Measurements from ENCODE around the gene VBP1.
A peak's percentile ranks its signal among the peaks of the same experiment; 100 is the strongest.
"Not testable (repeated sequence)": the region's sequence is repeated elsewhere in the genome, so short reads cannot be mapped to it uniquely, and the experiment has no call there.

Gene VBP1, protein sequence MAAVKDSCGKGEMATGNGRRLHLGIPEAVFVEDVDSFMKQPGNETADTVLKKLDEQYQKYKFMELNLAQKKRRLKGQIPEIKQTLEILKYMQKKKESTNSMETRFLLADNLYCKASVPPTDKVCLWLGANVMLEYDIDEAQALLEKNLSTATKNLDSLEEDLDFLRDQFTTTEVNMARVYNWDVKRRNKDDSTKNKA

DNA sequence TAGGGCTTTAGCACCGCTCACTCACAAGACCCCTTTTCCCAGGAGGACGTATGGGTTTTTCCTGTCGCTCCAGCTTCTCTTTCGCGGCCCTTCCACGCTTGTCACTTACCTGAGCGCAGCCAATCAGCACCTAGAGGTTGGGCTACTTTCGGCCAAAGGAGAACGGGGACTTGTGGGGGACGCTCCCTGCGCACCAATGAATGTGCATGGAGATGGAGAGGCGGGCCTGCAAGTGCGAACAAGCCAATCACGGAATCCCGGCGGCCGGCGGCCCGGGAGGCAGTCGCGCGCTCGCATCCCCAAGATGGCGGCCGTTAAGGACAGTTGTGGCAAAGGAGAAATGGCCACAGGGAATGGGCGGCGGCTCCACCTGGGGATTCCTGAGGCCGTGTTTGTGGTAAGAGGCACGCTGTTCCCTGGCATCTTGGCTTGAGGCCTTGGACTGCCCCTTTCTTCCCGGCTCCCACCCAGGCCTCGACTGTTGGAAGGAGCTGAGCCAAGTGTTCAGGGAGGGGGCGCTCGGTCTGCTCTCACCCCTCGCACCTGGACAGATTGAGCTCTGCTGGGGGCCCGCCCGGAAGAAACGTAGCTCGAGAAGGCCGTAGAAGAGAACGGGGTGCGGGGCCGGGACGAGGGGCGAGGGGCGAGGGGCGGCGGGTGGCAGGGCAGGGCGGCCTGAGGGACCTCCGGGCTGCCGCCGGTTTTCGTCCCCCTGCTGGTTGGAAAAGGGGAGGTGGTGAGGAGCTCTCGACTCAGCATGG is at the start of gene VBP1:
Gene VBP1, plus strand, starts transcription at position 282 of the 761 bp plus-strand sequence. Its CDS starts 23 bp downstream, at position 305.
- DNase-seq = peak; percentile 87

DNA sequence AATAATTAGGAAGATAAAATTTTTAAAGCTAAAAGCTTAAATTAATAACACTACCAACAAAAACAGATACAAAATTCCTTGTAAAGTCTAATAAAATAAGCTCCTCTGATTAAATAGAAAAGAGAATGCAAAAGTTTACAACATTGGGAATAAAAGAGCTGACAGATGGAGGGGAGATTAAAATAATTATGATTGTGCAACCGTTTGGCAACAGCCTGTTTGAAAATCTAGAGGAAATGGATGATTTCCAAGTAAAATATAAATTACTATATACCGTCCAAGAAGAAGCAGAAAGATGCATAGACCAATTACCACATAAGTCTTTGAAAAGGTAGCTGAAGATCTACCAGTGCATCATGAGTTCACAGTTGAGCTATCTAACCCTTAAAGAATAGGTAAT is 46.4 kb upstream of the VBP1 start:
- DNase-seq = no peak

DNA sequence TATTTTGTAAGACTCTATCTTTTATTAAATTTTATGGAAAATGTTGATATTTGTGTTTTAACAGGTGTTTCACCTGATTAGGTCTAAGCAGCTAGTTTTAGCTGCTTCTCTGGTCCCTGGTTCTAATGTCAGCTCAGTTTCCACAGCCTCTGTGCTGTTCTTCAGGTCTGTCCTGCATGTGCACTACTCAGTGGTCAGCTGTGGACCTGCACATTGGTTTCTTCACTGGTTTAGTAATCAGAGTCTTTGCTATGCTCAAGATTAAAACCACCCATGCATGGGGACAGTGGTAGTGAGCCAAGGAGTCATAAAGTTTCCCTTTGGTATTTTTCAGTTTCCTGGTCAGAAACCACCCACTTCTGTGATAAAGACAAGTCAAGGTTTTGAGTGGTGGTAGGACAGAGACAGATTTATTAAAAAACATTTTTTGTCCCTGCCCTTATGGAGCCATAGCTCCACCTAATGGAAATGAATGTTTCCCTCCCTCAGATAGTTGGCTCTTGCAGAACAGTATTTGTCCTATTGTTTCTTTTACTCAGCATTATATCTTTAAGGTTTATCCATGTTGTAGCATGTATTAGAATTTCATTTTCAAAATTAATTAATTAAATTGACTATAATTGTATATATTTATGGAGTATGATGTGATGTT is 36.8 kb upstream of the VBP1 start:
- no peak for DNase-seq

DNA sequence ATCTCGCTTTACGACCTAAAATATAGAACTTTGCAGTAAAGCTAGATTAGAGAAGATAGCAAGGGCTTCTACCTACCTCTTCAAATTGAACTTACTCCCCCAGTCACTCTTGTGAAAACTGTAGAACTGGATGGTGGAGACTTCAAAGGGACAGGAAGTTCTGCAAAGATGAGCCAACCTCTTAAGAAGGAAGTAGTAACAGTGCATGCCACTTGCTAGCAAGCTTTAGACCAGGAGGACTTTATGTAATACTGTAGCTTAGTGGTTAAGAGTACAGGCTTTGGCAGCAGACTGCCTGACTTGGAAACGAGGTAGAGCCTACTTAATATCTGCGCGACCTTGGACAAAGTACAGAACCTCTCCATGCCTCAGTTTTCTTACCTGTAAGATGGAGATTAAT is 27.5 kb upstream of the VBP1 start:
- DNase-seq = no peak

DNA sequence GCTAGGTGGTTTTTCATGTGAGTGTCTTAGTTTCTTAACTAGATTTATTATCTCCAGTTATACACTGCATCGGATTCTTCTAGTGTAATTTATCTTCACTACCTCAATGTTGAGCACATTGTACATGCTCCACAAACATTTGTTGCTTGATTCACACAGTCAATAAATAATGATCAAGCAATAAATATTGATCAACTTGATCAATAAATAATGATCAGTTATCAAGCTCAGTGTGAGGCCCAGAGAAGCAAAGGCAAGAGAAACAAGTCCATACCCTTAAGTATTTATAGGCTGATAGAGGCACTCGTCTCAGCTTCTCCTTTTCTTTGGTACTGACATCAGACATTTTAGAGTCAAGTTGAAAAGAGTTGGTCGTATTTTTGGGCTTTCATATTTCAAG is 5.1 kb upstream of the VBP1 start:
- DNase-seq = no peak

DNA sequence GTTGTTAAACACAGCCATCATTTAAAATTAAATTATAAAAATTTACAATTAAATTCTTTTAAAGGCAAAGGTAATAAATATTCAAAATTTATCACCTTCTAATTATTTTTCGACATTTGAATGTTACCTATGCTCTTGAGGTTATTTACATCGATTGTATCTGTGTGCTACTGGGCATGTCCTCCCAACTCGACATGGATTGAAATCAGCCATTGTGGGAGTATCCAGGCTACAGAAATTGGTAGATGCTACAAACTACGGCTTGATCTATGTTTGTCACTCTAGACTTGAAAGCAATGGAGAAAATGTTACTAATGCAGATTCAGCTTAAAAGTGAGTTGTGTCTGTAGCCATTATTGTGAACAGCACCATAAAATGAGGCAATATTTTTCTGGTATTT is 2.5 kb upstream of the VBP1 start:
- no peak for DNase-seq

DNA sequence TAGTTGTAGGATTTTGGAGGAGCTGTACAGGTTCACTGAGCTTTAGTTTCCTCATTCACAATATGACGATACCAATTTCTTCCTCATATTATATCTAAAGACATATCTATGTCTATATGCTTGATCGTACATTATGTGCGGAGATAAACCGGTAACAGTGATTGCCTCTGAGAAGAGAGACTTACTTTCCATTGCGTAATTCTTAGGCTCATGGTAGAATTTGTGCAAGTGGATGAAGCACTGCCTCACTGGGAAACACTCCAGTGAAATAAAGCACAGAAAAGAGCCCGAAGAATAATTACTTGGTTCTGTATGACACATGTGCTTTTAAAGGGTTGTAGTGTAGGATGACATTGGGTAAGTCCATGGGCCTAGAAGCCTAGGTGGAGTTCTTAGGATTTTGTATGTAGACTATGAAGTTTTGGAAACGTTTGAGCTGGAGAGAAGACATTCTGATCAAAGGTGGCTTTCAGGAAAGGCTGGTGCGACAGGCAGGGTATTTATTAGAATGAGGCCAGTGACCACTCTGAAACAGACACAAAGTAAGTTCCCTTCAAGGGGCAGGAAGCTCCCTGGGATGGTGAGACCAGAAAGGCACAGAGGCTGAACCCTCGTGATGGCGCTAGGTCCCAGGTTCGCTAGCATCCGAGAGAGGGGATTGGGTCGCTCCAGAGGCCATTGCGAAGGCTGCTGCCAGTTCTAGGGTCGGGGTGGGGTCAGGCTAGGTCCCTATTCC is 649 bp upstream of the VBP1 start:
- DNase-seq = no peak

DNA sequence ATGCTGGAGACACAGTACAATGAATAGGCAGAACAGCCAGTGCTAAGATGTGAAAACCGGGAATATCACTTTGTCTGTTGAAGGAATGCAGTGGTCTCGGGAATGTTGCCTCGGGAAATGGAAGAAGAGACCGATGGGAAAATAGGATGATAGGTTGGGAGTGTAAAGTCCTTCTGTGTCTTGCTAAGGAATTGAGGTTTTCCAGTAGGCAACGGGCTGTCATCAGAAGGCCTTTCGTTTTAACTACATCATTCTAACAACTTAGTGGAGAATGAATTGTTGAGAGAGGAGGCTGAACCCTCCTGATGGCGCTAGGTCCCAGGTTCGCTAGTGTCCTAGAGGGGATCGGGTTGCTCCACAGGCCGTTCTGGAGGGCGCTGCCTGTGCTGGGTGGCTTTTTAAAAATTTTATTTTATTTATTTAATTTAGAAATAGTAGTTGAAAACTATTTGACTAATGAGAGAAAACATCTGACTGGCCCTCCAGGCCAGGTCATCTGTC is 730 bp downstream of the VBP1 start:
- peak; percentile 24 for DNase-seq

DNA sequence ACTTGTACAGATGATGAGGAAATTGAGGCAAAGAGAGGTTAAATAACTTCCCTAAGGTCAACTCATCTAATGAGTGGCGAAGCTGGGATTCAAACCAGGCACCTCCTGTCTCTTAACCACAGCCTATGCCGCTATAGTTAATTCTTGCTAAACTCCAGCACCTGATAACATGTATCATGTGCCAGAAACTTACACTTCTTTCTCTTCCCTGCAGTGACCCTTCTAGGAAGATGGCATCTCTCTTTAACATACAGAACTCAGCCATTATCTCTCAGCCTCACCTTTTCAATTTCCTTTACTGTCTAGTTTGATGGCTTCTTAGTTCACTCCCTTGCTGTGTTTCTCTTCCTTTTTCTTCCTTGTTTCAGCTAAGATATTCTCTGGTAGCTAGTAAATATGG is 2.5 kb downstream of the VBP1 start:
- DNase-seq = no peak

DNA sequence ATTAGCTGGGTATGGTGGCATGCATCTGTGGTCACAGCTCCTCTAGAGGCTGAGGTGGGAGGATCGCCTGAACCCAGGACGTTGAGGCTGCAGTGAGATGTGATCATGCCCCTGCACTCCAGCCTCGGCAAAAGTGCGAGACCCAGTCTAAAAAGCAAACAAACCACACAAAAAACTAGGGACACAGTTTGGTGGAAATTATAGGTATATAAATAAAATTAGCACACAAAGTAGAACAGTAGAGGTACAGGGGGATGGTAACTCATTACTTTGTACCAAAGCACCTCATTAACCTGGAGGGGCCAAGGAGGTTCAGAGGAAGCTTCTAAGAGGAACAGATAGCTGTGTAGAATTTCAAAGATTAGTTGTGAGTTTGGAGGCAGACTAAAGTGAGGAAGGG is 5.1 kb downstream of the VBP1 start:
- DNase-seq = no peak

DNA sequence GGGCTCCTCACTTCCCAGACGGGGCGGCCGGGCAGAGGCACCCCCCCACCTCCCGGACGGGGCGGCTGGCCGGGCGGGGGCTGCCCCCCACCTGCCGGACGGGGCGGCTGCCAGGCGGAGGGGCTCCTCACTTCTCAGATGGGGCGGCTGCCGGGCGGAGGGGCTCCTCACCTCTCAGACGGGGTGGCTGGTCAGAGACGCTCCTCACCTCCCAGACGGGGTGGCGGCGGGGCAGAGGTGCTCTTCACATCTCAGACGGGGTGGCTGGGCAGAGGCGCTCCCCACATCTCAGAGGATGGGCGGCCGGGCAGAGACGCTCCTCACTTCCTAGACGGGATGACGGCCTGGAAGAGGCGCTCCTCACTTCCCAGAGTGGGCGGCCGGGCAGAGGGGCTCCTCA is 7.5 kb downstream of the VBP1 start:
- not testable (repeated sequence) for DNase-seq

DNA sequence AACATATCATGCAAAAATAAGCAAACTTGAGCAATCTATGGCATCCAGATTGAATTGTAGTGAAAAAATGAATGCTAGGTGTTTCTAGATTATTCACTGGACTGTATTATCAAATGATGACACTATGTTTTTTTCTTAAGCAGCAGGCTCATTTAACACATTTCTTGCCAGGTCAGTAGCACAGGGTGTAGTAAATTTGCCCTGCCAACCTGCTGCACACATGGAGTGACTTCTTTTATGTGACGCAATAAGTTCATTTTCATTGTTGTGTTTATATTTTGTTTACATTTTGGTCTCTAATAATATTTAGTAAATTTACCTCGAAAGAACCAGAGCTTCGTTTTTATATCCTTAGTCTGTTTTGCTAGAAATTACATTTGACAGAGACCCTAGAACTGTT is 9.5 kb downstream of the VBP1 start:
- DNase-seq = no peak

DNA sequence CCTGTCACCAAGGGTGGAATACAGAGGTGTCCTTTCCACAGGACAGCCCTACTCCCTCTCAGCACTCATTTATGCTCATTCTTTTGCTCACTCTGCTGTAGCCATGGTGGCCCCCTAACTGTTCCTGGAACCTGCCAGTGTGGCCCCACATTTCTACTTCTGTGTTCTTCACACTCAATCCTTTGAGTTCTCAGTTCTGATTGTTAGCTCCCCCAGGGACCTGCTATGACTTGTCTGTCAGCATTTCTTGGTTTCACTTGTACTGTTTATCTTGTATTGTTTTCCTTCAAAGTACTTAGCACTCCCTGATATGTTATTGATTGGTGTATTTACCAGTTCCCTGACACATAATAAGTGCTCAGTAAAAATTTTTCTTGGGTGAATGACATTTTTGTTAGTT is 14.9 kb downstream of the VBP1 start:
- DNase-seq = no peak

DNA sequence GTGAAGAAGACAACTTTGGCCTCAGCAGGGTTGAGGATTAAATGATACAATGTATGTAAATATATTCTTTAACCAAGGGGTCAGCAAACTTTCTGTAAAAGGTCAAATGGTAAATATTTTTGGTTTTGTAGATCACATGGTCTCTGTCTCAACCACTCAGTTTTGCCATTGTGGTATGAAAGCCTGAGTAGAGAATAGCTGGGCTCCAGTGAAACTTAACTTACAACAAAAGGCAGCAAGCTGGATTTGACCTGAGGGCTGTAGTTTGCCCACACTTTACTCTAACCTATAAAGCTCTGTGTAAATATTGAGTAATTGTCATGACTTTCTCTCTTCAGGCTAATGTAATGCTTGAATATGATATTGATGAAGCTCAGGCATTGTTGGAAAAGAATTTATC is 19.6 kb downstream of the VBP1 start:
- DNase-seq = no peak

DNA sequence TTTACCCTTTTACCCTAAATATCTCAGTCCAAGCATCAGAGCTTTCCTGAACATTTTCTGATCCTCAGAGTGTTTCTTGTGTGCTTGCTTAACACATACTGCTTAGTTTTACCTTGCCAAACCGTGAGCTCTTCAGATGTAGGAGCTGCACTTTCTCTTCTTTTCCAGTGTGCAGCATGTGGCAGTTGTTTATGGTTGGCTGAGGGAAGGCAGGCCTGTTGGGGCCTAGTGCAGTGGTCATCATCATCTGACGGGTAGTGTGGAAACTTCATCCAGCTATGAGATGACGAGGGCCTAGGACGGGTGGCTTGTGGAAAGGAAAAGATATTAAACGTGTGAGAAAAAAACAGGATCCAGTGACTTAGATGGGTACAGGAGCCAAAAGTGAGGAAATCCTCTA is 21.5 kb downstream of the VBP1 start:
- DNase-seq = no peak

DNA sequence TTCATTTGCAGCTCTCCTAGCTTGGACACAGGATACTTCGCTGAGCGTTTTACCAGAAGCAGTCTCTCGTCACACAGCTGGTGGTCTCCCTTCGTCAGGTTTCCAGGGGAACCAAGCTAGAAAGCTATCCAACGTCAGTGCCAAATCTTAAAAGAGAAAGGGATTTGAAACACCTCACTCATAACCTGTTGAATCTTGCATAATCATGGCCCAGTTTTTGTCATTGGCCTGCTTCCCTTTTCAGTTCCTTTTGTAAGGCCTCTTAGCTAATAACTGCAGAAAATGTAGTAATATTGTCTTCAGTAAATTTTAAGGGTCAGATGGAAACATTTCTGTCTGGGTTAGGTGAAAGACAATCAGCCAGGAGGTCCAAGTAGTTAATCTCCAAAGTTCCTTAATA is 26.0 kb downstream of the VBP1 start:
- DNase-seq = no peak

DNA sequence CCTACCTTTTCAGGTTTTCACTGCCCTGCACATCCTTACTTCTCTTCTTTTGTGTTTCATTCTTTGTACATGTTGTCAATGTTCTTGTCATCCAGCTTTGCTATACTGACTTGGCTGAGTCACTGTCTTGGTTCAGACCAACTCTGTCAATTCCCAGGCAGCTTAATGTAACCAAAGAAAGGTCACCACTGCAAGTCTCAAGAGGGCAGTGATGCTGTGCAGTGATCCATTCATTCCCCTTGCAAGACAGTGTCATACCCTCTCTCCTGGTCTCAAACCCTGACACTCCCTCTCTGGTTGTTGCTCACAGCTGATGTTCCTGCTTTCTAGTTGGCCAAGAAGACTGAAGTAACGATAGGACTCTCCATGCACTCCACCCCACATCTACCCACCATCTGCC is 30.5 kb downstream of the VBP1 start:
- DNase-seq = no peak

DNA sequence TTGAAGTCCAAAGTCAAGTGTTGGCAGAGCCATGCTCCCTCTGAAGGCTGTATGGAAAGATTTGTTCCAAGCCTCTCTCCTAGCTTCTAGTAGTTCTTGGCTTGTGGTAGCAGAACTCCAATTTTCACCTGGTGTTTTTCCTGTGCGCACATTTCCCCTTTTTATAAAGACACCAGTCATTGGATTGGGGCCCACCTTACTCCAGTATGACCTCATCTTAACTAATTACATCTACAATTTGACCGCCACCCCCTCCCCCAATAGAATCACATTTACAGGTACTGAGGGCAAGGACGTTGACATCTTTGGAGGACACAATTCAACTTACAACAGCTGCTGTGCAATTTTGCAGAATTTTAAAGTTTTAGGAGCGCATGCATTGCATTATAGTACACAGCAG is 31.2 kb downstream of the VBP1 start:
- no peak for DNase-seq

DNA sequence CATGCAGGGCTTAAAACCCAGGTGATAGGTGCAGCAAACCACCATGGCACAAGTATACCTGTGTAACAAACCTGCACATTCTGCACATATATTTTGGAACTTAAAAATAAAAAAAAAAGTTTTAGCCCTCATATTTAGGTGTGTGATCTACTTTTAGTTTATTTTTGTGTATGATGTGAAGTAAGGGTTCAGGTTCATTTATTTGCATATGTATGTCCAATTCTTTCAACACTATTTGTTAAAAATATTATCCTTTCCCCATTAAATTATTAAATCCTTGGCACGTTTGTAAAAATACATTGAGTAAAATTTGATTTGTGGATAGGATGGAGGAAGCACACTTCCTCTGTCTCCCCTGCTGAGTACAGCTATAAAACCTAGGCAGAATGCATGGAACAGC is 35.1 kb downstream of the VBP1 start:
- no peak for DNase-seq

DNA sequence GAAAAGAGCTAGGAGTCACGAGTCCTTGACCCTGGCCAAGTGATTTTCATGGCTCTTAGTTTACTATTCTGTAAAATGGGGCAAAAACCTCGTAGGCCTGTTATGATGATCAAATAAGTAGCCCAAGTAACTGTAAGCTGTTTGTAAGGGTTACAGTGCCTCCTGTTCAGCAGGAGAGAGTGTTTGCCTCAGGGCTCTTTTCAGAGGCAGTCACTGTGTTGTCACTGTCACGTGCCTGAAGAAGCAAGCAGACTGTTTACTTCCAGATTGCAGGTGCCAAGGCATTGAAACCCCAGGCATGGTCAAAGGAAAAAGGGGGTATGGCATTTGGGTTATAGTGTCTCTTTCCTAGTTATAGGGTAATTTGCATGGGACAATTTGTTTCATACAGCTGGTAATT is 43.5 kb downstream of the VBP1 start:
- no peak for DNase-seq

DNA sequence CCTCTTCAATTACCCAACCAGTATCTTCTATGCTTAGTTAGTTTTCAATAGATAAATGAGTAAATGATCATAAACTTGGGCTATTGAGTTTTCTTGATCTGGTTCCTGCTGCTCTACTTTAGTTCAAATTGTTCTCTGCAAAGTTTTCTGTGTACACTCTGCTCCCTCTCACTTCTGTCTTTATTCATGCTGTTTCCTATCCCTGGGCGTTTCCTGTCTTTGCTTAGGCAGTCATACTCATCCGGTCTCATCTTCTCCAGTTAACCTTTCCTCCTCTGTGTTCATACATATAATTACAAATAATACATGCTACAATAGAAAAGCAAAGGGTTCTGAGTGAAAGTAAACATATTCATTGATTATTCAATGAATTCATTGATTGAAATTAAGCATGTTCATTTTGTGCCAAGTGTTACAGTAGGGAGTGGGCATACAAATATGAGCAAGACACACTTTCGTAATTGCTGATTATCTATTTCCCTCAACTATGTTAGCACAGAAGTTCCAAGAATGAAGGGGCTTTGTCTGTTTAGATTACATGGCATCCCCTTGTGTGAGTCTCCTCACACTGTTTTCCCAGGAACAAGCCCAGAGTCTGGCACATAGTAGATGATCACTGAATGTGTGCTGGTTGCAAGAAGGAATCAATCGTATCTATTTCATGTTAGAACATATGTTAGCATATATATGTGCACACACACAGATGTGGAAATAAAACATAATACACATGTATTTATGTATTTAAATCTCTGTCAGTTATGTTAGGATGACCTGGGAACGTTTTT is 46.9 kb downstream of the VBP1 start:
- DNase-seq = no peak

DNA sequence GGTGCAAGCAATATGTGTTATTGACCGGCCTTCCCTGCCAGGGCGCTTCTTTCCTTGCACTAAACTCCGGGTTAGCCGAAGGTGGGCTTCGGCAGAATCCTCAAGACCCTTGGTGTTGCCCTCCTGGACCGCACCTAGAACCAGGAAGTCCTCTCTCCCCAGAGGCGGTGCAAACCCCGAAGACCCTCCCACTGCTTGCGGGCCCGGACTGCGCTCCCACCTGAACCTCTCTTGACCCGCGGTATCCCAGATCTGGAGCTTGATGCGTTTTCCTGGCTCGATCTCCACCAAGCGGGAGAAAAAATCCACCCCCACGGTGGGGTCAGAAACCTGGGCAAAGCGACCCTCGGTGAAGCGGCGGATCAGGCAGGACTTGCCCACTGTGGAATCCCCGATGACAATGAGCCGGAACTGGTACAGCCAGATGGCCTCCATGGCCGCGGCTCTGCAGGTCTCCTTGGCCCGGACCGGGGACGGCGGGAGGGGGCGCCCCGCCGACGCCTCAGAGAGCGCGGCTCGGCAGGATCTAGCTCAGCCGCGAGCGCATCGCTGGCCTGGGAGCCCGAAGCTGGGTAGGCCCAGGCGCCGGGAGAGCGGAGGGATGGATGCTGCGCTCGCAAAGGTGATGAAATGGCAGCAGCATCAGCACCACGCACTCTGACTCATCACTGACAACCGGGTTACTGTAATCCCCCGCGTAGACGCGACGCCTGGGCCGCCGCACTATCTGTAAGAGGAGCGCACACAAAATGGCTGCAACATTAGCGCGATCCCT is 47.8 kb downstream of the VBP1 start, which contains the start of gene RAB39B:
Gene RAB39B, minus strand, starts transcription at position 638 of the 775 bp plus-strand sequence. Its CDS starts 203 bp downstream, at position 435.
- DNase-seq = peak; percentile 48
